WTC11 (cell line): ENCODE data around the gene RNF149. TPM values are rescaled to one million over a fixed set of nuclear protein-coding genes. Genes with fewer than 3 reads are reported as not detected.
A peak's percentile ranks its signal among the peaks of the same experiment; 100 is the strongest.
"Not testable (repeated sequence)": the region's sequence is repeated elsewhere in the genome, so short reads cannot be mapped to it uniquely, and the experiment has no call there.

Experiments
- ATAC-seq: fragments of 200-7000 bp; cut with Tn5 transposase; 2 replicates; pipeline ENCODE4 v1.10.0; 2021; ENCODE audit warnings: mild to moderate bottlenecking, moderate library complexity
- CTCF ChIA-PET: fragments of 300-600 bp; sonication (Branson Sonifier 250); formaldehyde crosslinking; loops from one replicate; lab custom pipeline; 2021; ENCODE audit warnings: antibody characterized with exemption; lab: Charles Lee
- POLR2A ChIA-PET: fragments of 350-600 bp; sonication (Branson Sonifier 250); formaldehyde crosslinking; loops from one replicate; lab custom pipeline; 2021; ENCODE audit warnings: antibody characterized with exemption; lab: Charles Lee
- DNase-seq: peaks from one replicate; pipeline ENCODE4 v3.0.0; 2021; ENCODE audit warnings: low spot score
- H3K27ac Mint-ChIP-seq: 2 replicates; pipeline ENCODE4 v1.8.0; 2021; ENCODE audit warnings: mixed read lengths
- H3K27me3 Mint-ChIP-seq: 2 replicates; pipeline ENCODE4 v1.8.0; 2021; ENCODE audit warnings: low read depth, mild to moderate bottlenecking, moderate library complexity, mixed read lengths
- H3K36me3 Mint-ChIP-seq: 2 replicates; pipeline ENCODE4 v1.8.0; 2021; ENCODE audit warnings: mixed read lengths
- H3K4me1 Mint-ChIP-seq: 2 replicates; pipeline ENCODE4 v1.8.0; 2022; ENCODE audit warnings: mixed read lengths
- H3K4me3 Mint-ChIP-seq: 2 replicates; pipeline ENCODE4 v1.8.0; 2021; ENCODE audit warnings: mild to moderate bottlenecking, moderate library complexity, mixed read lengths
- H3K9me3 Mint-ChIP-seq: 2 replicates; pipeline ENCODE4 v1.8.0; 2021; ENCODE audit warnings: mixed read lengths
- ESRRA ChIP-seq: sonication (generic); formaldehyde crosslinking; IDR thresholded peaks from 2 replicates; pipeline ENCODE4 v1.8.1; 2022; ENCODE audit warnings: mild to moderate bottlenecking, missing genetic modification reagents, borderline replicate concordance
- FOXJ3 ChIP-seq: sonication (generic); formaldehyde crosslinking; IDR thresholded peaks from 2 replicates; pipeline ENCODE4 v1.9.0; 2021; ENCODE audit warnings: missing genetic modification reagents, mild to moderate bottlenecking, borderline replicate concordance
- FOXK1 ChIP-seq: sonication (generic); formaldehyde crosslinking; IDR thresholded peaks from 2 replicates; pipeline ENCODE4 v1.8.0; 2022; ENCODE audit warnings: mild to moderate bottlenecking, moderate library complexity, missing genetic modification reagents
- HMGA2 ChIP-seq: fragments of 250-450 bp; sonication (Bioruptor Pico); IDR thresholded peaks from 2 replicates; pipeline ENCODE4 v1.4.0; 2021; ENCODE audit warnings: mild to moderate bottlenecking, moderate library complexity
- MXD4 ChIP-seq: fragments of 250-450 bp; sonication (Bioruptor Pico); IDR thresholded peaks from 2 replicates; pipeline ENCODE4 v1.8.0; 2021; ENCODE audit warnings: mild to moderate bottlenecking, moderate library complexity, borderline replicate concordance
- OVOL2 ChIP-seq: fragments of 250-450 bp; sonication (Bioruptor Pico); IDR thresholded peaks from 2 replicates; pipeline ENCODE4 v1.9.0; 2021; ENCODE audit warnings: mild to moderate bottlenecking, borderline replicate concordance
- PRRX2 ChIP-seq: fragments of 250-450 bp; sonication (Bioruptor Pico); IDR thresholded peaks from 2 replicates; pipeline ENCODE4 v1.8.0; 2021; ENCODE audit warnings: mild to moderate bottlenecking
- SP1 ChIP-seq: sonication (generic); formaldehyde crosslinking; conservative IDR thresholded peaks from 2 replicates; pipeline ENCODE4 v1.8.1; 2022; ENCODE audit warnings: missing genetic modification reagents
- TEAD1 ChIP-seq: sonication (generic); formaldehyde crosslinking; IDR thresholded peaks from 2 replicates; pipeline ENCODE4 v1.8.0; 2022; ENCODE audit warnings: mild to moderate bottlenecking, missing genetic modification reagents
- ZNF121 ChIP-seq: sonication (generic); formaldehyde crosslinking; IDR thresholded peaks from 2 replicates; pipeline ENCODE4 v1.8.0; 2023; ENCODE audit warnings: missing genetic modification reagents
- total RNA-seq: library from RNA; stranded (reverse); gene quantifications from 3 replicates; pipeline ENCODE4 v1.2.3, GENCODE V29; 2021
- TF ChIP-seq, protein P1 (sequence below): fragments of 250-450 bp; sonication (Bioruptor Pico); IDR thresholded peaks from 2 replicates; pipeline ENCODE4 v1.9.0; 2021; ENCODE audit warnings: mild to moderate bottlenecking
- TF ChIP-seq, protein P2 (sequence below): sonication (generic); formaldehyde crosslinking; IDR thresholded peaks from 2 replicates; pipeline ENCODE4 v1.8.1; 2022; ENCODE audit warnings: missing genetic modification reagents, borderline replicate concordance
- TF ChIP-seq, protein P3 (sequence below): fragments of 200-600 bp; IDR thresholded peaks from 2 replicates; pipeline ENCODE4 v1.8.0; 2022; ENCODE audit warnings: antibody characterized with exemption
- TF ChIP-seq, protein P4 (sequence below): sonication (generic); formaldehyde crosslinking; IDR thresholded peaks from 2 replicates; pipeline ENCODE4 v1.8.0; 2022; ENCODE audit warnings: mild to moderate bottlenecking, missing genetic modification reagents
- TF ChIP-seq, protein P5 (sequence below): sonication (generic); formaldehyde crosslinking; IDR thresholded peaks from 2 replicates; pipeline ENCODE4 v1.8.1; 2022; ENCODE audit warnings: low read depth, mild to moderate bottlenecking, moderate library complexity, missing genetic modification reagents, borderline replicate concordance

The RNF149 gene
- total RNA-seq, 1 experiment from 2014 or later = 25.6 TPM

DNA sequence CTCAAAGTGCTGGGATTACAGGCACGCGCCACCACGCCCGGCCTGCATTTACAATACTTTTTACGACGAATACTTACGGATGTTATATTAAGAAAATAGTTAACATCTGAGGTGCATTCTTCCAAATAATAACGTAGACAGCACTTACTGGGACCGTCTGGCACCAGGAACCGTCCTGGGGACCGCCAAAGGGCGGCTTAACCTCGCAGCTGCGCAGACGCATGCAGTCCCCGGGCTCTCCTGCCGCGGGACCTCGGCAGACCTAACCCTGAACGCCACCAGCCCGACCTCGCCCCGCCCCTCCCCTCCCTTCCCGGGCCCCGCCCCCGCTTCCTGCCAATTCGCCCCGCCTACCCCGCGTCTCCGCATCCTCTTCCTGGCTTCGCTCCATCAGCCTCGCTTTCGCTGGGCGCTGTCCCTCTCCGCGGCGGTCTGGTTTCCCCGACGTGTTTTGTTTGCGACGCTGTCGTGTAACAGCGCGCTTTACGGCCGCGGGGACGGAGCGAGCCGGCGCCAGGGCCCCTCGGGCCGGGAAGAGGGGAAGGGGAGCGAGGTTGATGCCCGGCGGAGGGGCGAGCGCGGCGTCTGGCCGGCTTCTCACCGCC lies 56.0 kb downstream of the RNF149 start, which contains the start of gene CNOT11 (continued):
- TF ChIP-seq FOXJ3 (CRISPR knock-in tag) = no peak
- TF ChIP-seq ESRRA = no peak
- TF ChIP-seq, protein P1, sequence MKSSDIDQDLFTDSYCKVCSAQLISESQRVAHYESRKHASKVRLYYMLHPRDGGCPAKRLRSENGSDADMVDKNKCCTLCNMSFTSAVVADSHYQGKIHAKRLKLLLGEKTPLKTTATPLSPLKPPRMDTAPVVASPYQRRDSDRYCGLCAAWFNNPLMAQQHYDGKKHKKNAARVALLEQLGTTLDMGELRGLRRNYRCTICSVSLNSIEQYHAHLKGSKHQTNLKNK (CRISPR knock-in tag) = no peak
- no peak for TF ChIP-seq HMGA2 (CRISPR knock-in tag)
- TF ChIP-seq SP1 (CRISPR knock-in tag) = peak; percentile 78
- TF ChIP-seq ZNF121 (CRISPR knock-in tag) = 0 out of 2 replicates have a peak, but pooled peaks have one; percentile 5
- TF ChIP-seq, protein P2, sequence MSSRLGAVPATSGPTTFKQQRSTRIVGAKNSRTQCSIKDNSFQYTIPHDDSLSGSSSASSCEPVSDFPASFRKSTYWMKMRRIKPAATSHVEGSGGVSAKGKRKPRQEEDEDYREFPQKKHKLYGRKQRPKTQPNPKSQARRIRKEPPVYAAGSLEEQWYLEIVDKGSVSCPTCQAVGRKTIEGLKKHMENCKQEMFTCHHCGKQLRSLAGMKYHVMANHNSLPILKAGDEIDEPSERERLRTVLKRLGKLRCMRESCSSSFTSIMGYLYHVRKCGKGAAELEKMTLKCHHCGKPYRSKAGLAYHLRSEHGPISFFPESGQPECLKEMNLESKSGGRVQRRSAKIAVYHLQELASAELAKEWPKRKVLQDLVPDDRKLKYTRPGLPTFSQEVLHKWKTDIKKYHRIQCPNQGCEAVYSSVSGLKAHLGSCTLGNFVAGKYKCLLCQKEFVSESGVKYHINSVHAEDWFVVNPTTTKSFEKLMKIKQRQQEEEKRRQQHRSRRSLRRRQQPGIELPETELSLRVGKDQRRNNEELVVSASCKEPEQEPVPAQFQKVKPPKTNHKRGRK (CRISPR knock-in tag) = no peak

DNA sequence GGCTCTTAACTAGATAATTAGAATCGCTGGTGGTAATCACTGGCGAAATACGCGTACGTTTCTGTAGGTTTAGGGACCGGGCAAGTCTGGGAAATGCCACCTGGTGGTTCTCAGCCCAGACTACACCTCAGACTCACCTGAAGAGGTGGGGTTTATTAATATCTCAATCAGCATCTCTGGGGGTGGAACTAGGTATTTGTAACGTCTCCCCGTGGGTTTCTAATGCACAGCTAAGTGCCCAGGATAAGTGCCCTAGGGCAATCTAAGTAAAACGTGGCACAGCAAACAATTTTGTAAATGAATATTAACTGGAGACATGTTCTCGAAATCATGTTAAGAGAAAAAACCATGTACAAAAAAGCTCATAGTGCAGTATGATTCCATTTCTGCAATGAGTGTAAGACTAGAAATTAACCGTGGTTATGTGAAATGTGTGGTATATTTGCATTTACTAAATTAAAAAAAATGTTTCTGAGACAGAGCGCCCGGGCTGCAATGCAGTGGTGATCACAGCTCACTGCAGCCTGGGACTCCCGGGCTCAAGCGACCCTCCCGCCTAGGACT lies 56.6 kb downstream of the RNF149 start:
- H3K9me3 Mint-ChIP-seq = peaks cover 9% of the 10 kb centered on the region; the same call in 1 of the 2 replicates
- peak overlapping the region; percentile 99 for H3K4me3 Mint-ChIP-seq
- peak overlapping the region; percentile 93 for H3K27ac Mint-ChIP-seq
- ATAC-seq (peak; percentile 65), DNase-seq (peak; percentile 46)
- peaks cover 54% of the 10 kb centered on the region for H3K4me1 Mint-ChIP-seq
- POLR2A ChIA-PET = interaction anchor here (0.8 to 1.3 kb wide), 2 partner anchors 12 to 244 kb away, joined by 3 read pairs; no protein-coding TSS in a partner anchor
- H3K36me3 Mint-ChIP-seq = peaks cover 7% of the 10 kb centered on the region
- CTCF ChIA-PET = interaction anchor here (0.8 to 3.4 kb wide), 13 partner anchors 11 to 645 kb away, joined by 3 to 32 read pairs (median 5); partner anchors contain the start of genes RNF149 and TBC1D8
- TF ChIP-seq, protein P3, sequence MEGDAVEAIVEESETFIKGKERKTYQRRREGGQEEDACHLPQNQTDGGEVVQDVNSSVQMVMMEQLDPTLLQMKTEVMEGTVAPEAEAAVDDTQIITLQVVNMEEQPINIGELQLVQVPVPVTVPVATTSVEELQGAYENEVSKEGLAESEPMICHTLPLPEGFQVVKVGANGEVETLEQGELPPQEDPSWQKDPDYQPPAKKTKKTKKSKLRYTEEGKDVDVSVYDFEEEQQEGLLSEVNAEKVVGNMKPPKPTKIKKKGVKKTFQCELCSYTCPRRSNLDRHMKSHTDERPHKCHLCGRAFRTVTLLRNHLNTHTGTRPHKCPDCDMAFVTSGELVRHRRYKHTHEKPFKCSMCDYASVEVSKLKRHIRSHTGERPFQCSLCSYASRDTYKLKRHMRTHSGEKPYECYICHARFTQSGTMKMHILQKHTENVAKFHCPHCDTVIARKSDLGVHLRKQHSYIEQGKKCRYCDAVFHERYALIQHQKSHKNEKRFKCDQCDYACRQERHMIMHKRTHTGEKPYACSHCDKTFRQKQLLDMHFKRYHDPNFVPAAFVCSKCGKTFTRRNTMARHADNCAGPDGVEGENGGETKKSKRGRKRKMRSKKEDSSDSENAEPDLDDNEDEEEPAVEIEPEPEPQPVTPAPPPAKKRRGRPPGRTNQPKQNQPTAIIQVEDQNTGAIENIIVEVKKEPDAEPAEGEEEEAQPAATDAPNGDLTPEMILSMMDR = peak; percentile 26; the same call in 1 of the 2 replicates
- TF ChIP-seq MXD4 (CRISPR knock-in tag) (no peak), PRRX2 (no peak)
- H3K27me3 Mint-ChIP-seq = no peaks in the 10 kb centered on the region

DNA sequence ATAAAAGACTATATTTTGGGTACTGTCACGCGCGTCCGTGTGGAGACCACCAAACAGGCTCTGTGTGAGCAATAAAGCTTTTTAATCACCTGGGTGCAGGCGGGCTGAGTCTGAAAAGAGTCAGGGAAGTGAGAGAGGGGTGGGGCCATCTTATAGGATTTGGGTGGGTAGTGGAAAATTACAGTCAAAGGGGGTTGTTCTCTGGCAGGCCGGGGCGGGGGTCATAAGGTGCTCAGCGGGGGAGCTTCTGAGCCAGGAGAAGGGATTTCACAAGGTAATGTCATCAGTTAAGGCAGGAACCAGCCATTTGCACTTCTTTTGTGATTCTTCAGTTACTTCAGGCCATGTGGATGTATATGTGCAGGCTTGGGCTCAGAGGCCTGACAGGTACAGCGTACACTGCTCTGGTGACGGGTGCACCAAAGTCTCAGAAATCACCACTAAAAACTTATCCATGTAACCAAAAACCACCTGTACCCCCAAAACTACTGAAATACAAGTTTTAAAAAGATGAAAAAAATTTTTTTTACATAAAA lies 57.2 kb downstream of the RNF149 start:
- H3K27ac Mint-ChIP-seq = peak overlapping the region; percentile 96
- POLR2A ChIA-PET, H3K9me3 Mint-ChIP-seq, H3K36me3 Mint-ChIP-seq, ATAC-seq, H3K27me3 Mint-ChIP-seq: not testable (repeated sequence)
- DNase-seq = peak; percentile 64
- H3K4me1 Mint-ChIP-seq = peaks cover 53% of the 10 kb centered on the region
- peak overlapping the region; percentile 99 for H3K4me3 Mint-ChIP-seq
- CTCF ChIA-PET = interaction anchor here (0.7 to 3.4 kb wide), 9 partner anchors 11 to 243 kb away, joined by 3 to 14 read pairs (median 6); partner anchors contain the start of genes RNF149 and TBC1D8
- 0 out of 2 replicates have a peak, but pooled peaks have one; percentile 14 for TF ChIP-seq FOXK1

DNA sequence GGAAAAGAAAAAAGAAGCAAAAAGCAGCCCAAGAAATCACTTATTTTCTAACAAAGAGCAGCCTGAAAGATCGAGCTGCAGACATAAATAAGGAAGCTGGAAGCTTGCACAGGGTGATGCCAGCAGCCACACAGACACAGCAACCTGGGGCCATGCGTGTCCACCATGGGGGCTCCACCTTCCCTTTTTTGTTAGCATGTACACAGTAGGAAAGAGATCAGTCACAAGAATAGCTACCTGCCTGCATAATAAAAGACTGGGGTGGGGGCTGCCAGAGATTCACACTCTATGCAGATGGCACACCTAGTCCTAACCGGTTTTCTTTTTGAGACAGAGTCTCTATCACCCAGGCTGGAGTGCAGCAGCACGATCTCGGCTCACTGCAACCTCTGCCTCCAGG lies 58.7 kb downstream of the RNF149 start:
- ChIA-PET CTCF (interaction anchor here (0.8 to 1.5 kb wide), 2 partner anchors 61 to 212 kb away, joined by 3 to 7 read pairs; no protein-coding TSS in a partner anchor), POLR2A (interaction anchor here (1.2 kb wide), 1 partner anchor 244 kb away, joined by 3 read pairs; no protein-coding TSS in a partner anchor)
- H3K4me1 Mint-ChIP-seq = peaks cover 43% of the 10 kb centered on the region
- H3K36me3 Mint-ChIP-seq = peaks cover 7% of the 10 kb centered on the region
- peak; percentile 20 for DNase-seq
- peak overlapping the region; percentile 76; the same call in 1 of the 2 replicates for H3K27ac Mint-ChIP-seq
- no peak overlapping the region for H3K4me3 Mint-ChIP-seq
- TF ChIP-seq OVOL2 (CRISPR knock-in tag) (no peak), TEAD1 (peak; percentile 61; the same call in 1 of the 2 replicates)
- TF ChIP-seq, protein P4, sequence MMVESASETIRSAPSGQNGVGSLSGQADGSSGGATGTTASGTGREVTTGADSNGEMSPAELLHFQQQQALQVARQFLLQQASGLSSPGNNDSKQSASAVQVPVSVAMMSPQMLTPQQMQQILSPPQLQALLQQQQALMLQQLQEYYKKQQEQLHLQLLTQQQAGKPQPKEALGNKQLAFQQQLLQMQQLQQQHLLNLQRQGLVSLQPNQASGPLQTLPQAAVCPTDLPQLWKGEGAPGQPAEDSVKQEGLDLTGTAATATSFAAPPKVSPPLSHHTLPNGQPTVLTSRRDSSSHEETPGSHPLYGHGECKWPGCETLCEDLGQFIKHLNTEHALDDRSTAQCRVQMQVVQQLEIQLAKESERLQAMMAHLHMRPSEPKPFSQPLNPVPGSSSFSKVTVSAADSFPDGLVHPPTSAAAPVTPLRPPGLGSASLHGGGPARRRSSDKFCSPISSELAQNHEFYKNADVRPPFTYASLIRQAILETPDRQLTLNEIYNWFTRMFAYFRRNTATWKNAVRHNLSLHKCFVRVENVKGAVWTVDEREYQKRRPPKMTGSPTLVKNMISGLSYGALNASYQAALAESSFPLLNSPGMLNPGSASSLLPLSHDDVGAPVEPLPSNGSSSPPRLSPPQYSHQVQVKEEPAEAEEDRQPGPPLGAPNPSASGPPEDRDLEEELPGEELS (CRISPR knock-in tag) = peak; percentile 36; the same call in 1 of the 2 replicates
- TF ChIP-seq, protein P2 (CRISPR knock-in tag) = no peak
- TF ChIP-seq, protein P5, sequence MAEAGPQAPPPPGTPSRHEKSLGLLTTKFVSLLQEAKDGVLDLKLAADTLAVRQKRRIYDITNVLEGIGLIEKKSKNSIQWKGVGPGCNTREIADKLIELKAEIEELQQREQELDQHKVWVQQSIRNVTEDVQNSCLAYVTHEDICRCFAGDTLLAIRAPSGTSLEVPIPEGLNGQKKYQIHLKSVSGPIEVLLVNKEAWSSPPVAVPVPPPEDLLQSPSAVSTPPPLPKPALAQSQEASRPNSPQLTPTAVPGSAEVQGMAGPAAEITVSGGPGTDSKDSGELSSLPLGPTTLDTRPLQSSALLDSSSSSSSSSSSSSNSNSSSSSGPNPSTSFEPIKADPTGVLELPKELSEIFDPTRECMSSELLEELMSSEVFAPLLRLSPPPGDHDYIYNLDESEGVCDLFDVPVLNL (CRISPR knock-in tag) = no peak
- TF ChIP-seq, all 79 proteins: peak for 2
- peak; percentile 7 for ATAC-seq
- H3K9me3 Mint-ChIP-seq = peaks cover 10% of the 10 kb centered on the region
- no peaks in the 10 kb centered on the region for H3K27me3 Mint-ChIP-seq

DNA sequence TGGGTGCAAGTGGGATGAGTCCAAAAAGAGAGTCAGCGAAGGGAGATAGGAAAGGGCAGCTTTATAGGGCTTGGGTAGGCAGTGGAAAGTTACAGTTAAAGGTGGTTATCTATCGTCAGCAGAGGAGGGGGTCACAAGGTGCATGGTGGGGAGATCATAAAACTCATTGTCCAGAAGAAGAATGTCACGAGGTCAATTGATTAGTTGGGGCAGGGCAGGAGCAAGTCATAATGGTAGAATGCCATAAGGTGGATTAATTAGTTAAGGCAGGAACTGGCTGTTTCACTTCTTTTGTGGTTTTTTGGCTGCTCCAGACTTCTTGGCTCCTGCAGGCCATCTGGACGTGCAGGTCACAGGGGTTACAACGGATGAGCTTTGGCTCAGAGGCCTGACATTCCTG lies 59.7 kb downstream of the RNF149 start:
- H3K36me3 Mint-ChIP-seq, POLR2A ChIA-PET, H3K4me3 Mint-ChIP-seq, H3K27me3 Mint-ChIP-seq, ATAC-seq, H3K27ac Mint-ChIP-seq, DNase-seq: not testable (repeated sequence)
- CTCF ChIA-PET = interaction anchor here (0.8 to 1.5 kb wide), 2 partner anchors 9 to 60 kb away, joined by 4 to 7 read pairs; no protein-coding TSS in a partner anchor
- peaks cover 21% of the 10 kb centered on the region for H3K9me3 Mint-ChIP-seq
- H3K4me1 Mint-ChIP-seq = peaks cover 33% of the 10 kb centered on the region
